ENCODE measurements around the gene THOP1.

The THOP1 gene

GRCh38 chr19:2764945-2765344 lies 20.4 kb upstream of the THOP1 start:
- Histone ChIP-seq H3K4me3 (ENCODE audit: severe bottlenecking) (no peak overlapping the region), H3K36me3 (ENCODE audit: low read depth) (peaks cover 60% of the 10 kb centered on the region), H3K27ac (ENCODE audit: poor library complexity, severe bottlenecking) (no peak overlapping the region), H3K9me3 (ENCODE audit: severe bottlenecking) (no peaks in the 10 kb centered on the region), H3K4me1 (ENCODE audit: insufficient read depth, poor library complexity, severe bottlenecking) (no peaks in the 10 kb centered on the region), H3K27me3 (ENCODE audit: insufficient read depth, poor library complexity, severe bottlenecking) (no peaks in the 10 kb centered on the region)
- ATAC-seq (ENCODE audit: low read depth) (no peak), DNase-seq (ENCODE audit: low spot score) (no peak)
- no peak for TF ChIP-seq CTCF (IDR thresholded peaks at IDR 0.05; ENCODE audit: poor library complexity, severe bottlenecking)

DNA sequence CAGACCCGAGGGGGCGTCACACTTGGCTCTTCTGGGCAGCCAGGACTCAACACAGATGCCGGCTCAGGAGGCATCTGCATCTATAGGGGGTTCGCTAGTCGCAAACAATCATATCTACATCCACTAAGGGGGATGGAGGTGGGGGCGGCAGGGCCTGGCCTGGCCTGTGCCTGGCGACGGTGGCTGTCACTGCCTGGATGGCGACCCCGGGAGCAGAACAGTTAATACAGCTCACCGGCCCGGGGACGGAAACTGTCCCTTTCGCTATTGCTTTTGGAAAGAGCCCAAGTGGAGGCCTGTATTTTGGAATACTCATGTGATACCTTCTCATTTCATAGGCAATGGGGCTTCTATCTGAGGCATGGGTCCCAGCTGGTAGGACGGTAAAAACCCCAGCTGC lies 19.9 kb upstream of the THOP1 start:
- Histone ChIP-seq H3K9me3 (ENCODE audit: severe bottlenecking) (no peaks in the 10 kb centered on the region), H3K4me3 (ENCODE audit: severe bottlenecking) (no peak overlapping the region), H3K27me3 (ENCODE audit: insufficient read depth, poor library complexity, severe bottlenecking) (no peaks in the 10 kb centered on the region), H3K4me1 (ENCODE audit: insufficient read depth, poor library complexity, severe bottlenecking) (no peaks in the 10 kb centered on the region), H3K27ac (ENCODE audit: poor library complexity, severe bottlenecking) (no peak overlapping the region), H3K36me3 (ENCODE audit: low read depth) (peaks cover 61% of the 10 kb centered on the region)
- TF ChIP-seq CTCF (IDR thresholded peaks at IDR 0.05; ENCODE audit: poor library complexity, severe bottlenecking): no peak
- DNase-seq (ENCODE audit: low spot score): no peak
- no peak for ATAC-seq (ENCODE audit: low read depth)

DNA sequence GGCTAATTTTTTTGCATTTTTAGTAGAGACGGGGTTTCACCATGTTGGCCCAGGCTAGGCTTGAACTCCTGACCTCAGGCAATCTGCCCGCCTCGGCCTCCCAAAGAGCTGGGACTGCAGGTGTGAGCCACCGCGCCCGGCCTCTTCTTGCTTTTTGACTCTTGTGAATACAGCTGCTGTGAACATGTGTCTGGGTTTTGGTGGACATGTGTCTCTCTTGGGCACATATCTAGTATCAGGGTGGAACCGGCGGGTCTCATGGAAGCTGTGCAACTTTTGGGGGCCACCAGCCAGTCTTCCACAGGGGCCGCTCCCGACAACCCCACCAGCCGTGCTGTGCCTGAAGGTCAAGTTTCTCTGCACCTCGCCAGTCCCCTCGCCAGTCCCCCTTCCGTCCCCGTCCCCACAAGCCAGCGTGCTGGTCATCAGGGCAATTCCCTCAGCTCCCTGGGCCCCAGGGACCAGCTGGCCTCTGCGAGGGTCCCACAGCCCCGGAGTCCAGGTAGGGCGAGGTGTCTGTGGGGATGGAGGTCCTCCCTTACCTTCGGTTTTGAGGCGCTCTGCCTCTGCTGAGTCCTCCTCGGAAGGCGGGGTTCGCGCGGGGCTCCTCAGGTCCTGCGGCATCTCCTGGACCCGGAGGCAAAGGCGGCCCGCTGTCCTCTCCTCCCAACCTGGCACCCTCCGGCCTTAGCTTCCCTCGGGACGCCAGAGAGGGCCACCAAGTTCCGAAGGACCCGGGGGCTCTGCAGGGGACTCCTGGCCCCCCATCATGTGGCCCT lies 18.5 kb upstream of the THOP1 start:
- Histone ChIP-seq H3K27ac (ENCODE audit: poor library complexity, severe bottlenecking) (no peak overlapping the region), H3K36me3 (ENCODE audit: low read depth) (peaks cover 64% of the 10 kb centered on the region), H3K9me3 (ENCODE audit: severe bottlenecking) (no peaks in the 10 kb centered on the region), H3K4me3 (ENCODE audit: severe bottlenecking) (no peak overlapping the region), H3K27me3 (ENCODE audit: insufficient read depth, poor library complexity, severe bottlenecking) (no peaks in the 10 kb centered on the region), H3K4me1 (ENCODE audit: insufficient read depth, poor library complexity, severe bottlenecking) (no peaks in the 10 kb centered on the region)
- TF ChIP-seq CTCF (IDR thresholded peaks at IDR 0.05; ENCODE audit: poor library complexity, severe bottlenecking): no peak
- ATAC-seq (ENCODE audit: low read depth) (no peak), DNase-seq (ENCODE audit: low spot score) (no peak)

- DNase-seq (ENCODE audit: low spot score) (no peak), ATAC-seq (ENCODE audit: low read depth) (no peak)
- Histone ChIP-seq H3K4me3 (ENCODE audit: severe bottlenecking) (no peak overlapping the region), H3K4me1 (ENCODE audit: insufficient read depth, poor library complexity, severe bottlenecking) (no peaks in the 10 kb centered on the region), H3K27ac (ENCODE audit: poor library complexity, severe bottlenecking) (no peak overlapping the region), H3K9me3 (ENCODE audit: severe bottlenecking) (no peaks in the 10 kb centered on the region), H3K36me3 (ENCODE audit: low read depth) (peaks cover 70% of the 10 kb centered on the region), H3K27me3 (ENCODE audit: insufficient read depth, poor library complexity, severe bottlenecking) (no peaks in the 10 kb centered on the region)
- no peak for TF ChIP-seq CTCF (IDR thresholded peaks at IDR 0.05; ENCODE audit: poor library complexity, severe bottlenecking)
Measured at GRCh38 chr19:2767688-2768087, 17.6 kb upstream of the THOP1 start.
